GM21723 (cell line): ENCODE measurements around the gene HMX2.
"Not testable (repeated sequence)": the region's sequence is repeated elsewhere in the genome, so short reads cannot be mapped to it uniquely, and the experiment has no call there.

ENCODE experiments used
- ATAC-seq: cut with Tn5 transposase; IDR thresholded peaks from one replicate; pipeline ENCODE4 v1.9.1; 2021; ENCODE audit warnings: mild to moderate bottlenecking, moderate library complexity; ENCODE audit not compliant: unreplicated experiment

The HMX2 gene

GRCh38 chr10:123150271-123150985, 2.5 kb downstream of the HMX2 start:
- ATAC-seq: no peak

GRCh38 chr10:123150986-123151736, 3.2 kb downstream of the HMX2 start:
- no peak for ATAC-seq

- no peak for ATAC-seq
Observed at GRCh38 chr10:123151737-123152135, 3.8 kb downstream of the HMX2 start.

- ATAC-seq: no peak
Observed at GRCh38 chr10:123153486-123154091, 5.7 kb downstream of the HMX2 start.

- ATAC-seq: peak; percentile 88
Observed at GRCh38 chr10:123154092-123154710, 6.3 kb downstream of the HMX2 start, which contains the start of gene BUB3. TSS of gene BUB3 (plus strand) at chr10:123154402. CDS start at chr10:123154918, 516 bp downstream.

GRCh38 chr10:123154711-123155505, 7.0 kb downstream of the HMX2 start:
- peak; percentile 65 for ATAC-seq

GRCh38 chr10:123156078-123156477, 8.1 kb downstream of the HMX2 start:
- no peak for ATAC-seq

GRCh38 chr10:123157210-123157609, 9.3 kb downstream of the HMX2 start:
- ATAC-seq: no peak

GRCh38 chr10:123158682-123159081, 10.7 kb downstream of the HMX2 start:
- no peak for ATAC-seq

GRCh38 chr10:123160311-123160980, 12.5 kb downstream of the HMX2 start:
- no peak for ATAC-seq

GRCh38 chr10:123164319-123164718, 16.4 kb downstream of the HMX2 start:
- ATAC-seq: no peak

- ATAC-seq: no peak
Observed at GRCh38 chr10:123165445-123166072, 17.6 kb downstream of the HMX2 start.

GRCh38 chr10:123166618-123167017, 18.7 kb downstream of the HMX2 start:
- no peak for ATAC-seq

- no peak for ATAC-seq
Observed at GRCh38 chr10:123170961-123171360, 23.0 kb downstream of the HMX2 start.

GRCh38 chr10:123171616-123172015, 23.7 kb downstream of the HMX2 start:
- ATAC-seq: not testable (repeated sequence)

- no peak for ATAC-seq
Observed at GRCh38 chr10:123175389-123176387, 27.8 kb downstream of the HMX2 start.

- not testable (repeated sequence) for ATAC-seq
Observed at GRCh38 chr10:123178390-123178789, 30.5 kb downstream of the HMX2 start.
